ENCODE data around the gene GPER1.

GPER1 gene

GRCh38 chr7:1083729-1084657 lies 3.9 kb upstream of the GPER1 start:
- Histone ChIP-seq H3K9me3 (ENCODE audit: insufficient read depth, low read length) (no peaks in the 10 kb centered on the region), H3K79me2 (ENCODE audit: insufficient read depth, low read length) (no peaks in the 10 kb centered on the region), H3K27me3 (ENCODE audit: low read length) (no peaks in the 10 kb centered on the region), H3K4me3 (ENCODE audit: insufficient read depth, low read length, poor library complexity, severe bottlenecking) (no peak overlapping the region), H3F3A (ENCODE audit: insufficient read depth) (peaks cover 9% of the 10 kb centered on the region), H3K9ac (ENCODE audit: low read length) (no peak overlapping the region), H2AFZ (ENCODE audit: low read depth, low read length, severe bottlenecking) (no peak overlapping the region), H3K4me2 (ENCODE audit: low read depth, low read length, poor library complexity, severe bottlenecking) (no peak overlapping the region), H4K20me1 (ENCODE audit: low read depth, low read length) (no peaks in the 10 kb centered on the region; the same call in 1 of the 2 replicates), H3K36me3 (ENCODE audit: low read length) (no peaks in the 10 kb centered on the region), H3K9me2 (replicated peaks; ENCODE audit: insufficient read depth, low read length) (no peaks in the 10 kb centered on the region), H3K27ac (ENCODE audit: low read depth, low read length) (no peak overlapping the region)
- TF ChIP-seq CTCF (IDR thresholded peaks at IDR 0.05; ENCODE audit: insufficient read depth, low read length, poor library complexity, severe bottlenecking) (no peak), EZH2phosphoT487 (conservative IDR thresholded peaks at IDR 0.05; ENCODE audit: low read length) (no peak)

GRCh38 chr7:1085266-1085665 lies 2.6 kb upstream of the GPER1 start:
- Histone ChIP-seq H3F3A (ENCODE audit: insufficient read depth) (peaks cover 9% of the 10 kb centered on the region), H3K9me2 (replicated peaks; ENCODE audit: insufficient read depth, low read length) (no peaks in the 10 kb centered on the region), H3K4me3 (ENCODE audit: insufficient read depth, low read length, poor library complexity, severe bottlenecking) (no peak overlapping the region), H3K36me3 (ENCODE audit: low read length) (no peaks in the 10 kb centered on the region), H3K9me3 (ENCODE audit: insufficient read depth, low read length) (no peaks in the 10 kb centered on the region), H2AFZ (ENCODE audit: low read depth, low read length, severe bottlenecking) (no peak overlapping the region), H3K27ac (ENCODE audit: low read depth, low read length) (no peak overlapping the region), H3K79me2 (ENCODE audit: insufficient read depth, low read length) (no peaks in the 10 kb centered on the region), H3K9ac (ENCODE audit: low read length) (no peak overlapping the region), H3K4me2 (ENCODE audit: low read depth, low read length, poor library complexity, severe bottlenecking) (no peak overlapping the region), H3K27me3 (ENCODE audit: low read length) (no peaks in the 10 kb centered on the region), H4K20me1 (ENCODE audit: low read depth, low read length) (no peaks in the 10 kb centered on the region; the same call in 1 of the 2 replicates)
- TF ChIP-seq EZH2phosphoT487 (conservative IDR thresholded peaks at IDR 0.05; ENCODE audit: low read length), result no peak
- no peak for TF ChIP-seq CTCF (IDR thresholded peaks at IDR 0.05; ENCODE audit: insufficient read depth, low read length, poor library complexity, severe bottlenecking)

GRCh38 chr7:1085910-1086421 lies 1.9 kb upstream of the GPER1 start:
- H3K4me2 ChIP-seq (ENCODE audit: low read depth, low read length, poor library complexity, severe bottlenecking), result peak overlapping the region; percentile 45
- H3K4me3 ChIP-seq (ENCODE audit: insufficient read depth, low read length, poor library complexity, severe bottlenecking), result no peak overlapping the region
- H3K36me3 ChIP-seq (ENCODE audit: low read length), result no peaks in the 10 kb centered on the region
- no peak overlapping the region for H3K9ac ChIP-seq (ENCODE audit: low read length)
- no peaks in the 10 kb centered on the region for H3K79me2 ChIP-seq (ENCODE audit: insufficient read depth, low read length)
- no peak overlapping the region for H2AFZ ChIP-seq (ENCODE audit: low read depth, low read length, severe bottlenecking)
- H3K9me3 ChIP-seq (ENCODE audit: insufficient read depth, low read length), result no peaks in the 10 kb centered on the region
- no peaks in the 10 kb centered on the region; the same call in 1 of the 2 replicates for H4K20me1 ChIP-seq (ENCODE audit: low read depth, low read length)
- H3K9me2 ChIP-seq (replicated peaks; ENCODE audit: insufficient read depth, low read length), result no peaks in the 10 kb centered on the region
- TF ChIP-seq CTCF (IDR thresholded peaks at IDR 0.05; ENCODE audit: insufficient read depth, low read length, poor library complexity, severe bottlenecking) (no peak), EZH2phosphoT487 (conservative IDR thresholded peaks at IDR 0.05; ENCODE audit: low read length) (peak; percentile 94; the same call in 1 of the 2 replicates)
- peaks cover 9% of the 10 kb centered on the region for H3F3A ChIP-seq (ENCODE audit: insufficient read depth)
- no peaks in the 10 kb centered on the region for H3K27me3 ChIP-seq (ENCODE audit: low read length)
- peak overlapping the region; percentile 55 for H3K27ac ChIP-seq (ENCODE audit: low read depth, low read length)

Measured in SU-DHL-6 (cell line).